Mucosa of descending colon (tissue), 3 donors: ENCODE data around the gene ISCA2. TPM values are rescaled to one million over a fixed set of nuclear protein-coding genes. Genes with fewer than 3 reads are reported as not detected.

Source experiments
- ATAC-seq: fragments of 200-7000 bp; cut with Tn5 transposase; one replicate; pipeline ENCODE4 v1.9.1; 2020; ENCODE audit warnings: mild to moderate bottlenecking, moderate library complexity
- DNase-seq, 3 donors: peaks; one replicate each; pipeline ENCODE4 v3.0.0-alpha.2; 2020
- H3K36me3 ChIP-seq: fragments of 200-600 bp; one replicate; pipeline ENCODE4 v1.8.0; 2021; ENCODE audit warnings: low read depth, mild to moderate bottlenecking
- H3K4me1 ChIP-seq: fragments of 200-600 bp; one replicate; pipeline ENCODE4 v1.8.0; 2021; ENCODE audit warnings: low read depth, mild to moderate bottlenecking
- H3K4me3 ChIP-seq: fragments of 200-600 bp; one replicate; pipeline ENCODE4 v1.8.0; 2021; ENCODE audit warnings: mild to moderate bottlenecking
- H3K9me3 ChIP-seq: fragments of 200-600 bp; one replicate; pipeline ENCODE4 v1.8.0; 2021; ENCODE audit warnings: mild to moderate bottlenecking
- intact Hi-C, 2 donors: fragments of 100-400 bp; cut with DNase I in 1 of 2; cut with micrococcal nuclease in 1 of 2; formaldehyde crosslinking; loops; one replicate each; pipeline versions ENCODE4 v1.11.0 to v1.11.1; 2022; cut with DNase I, micrococcal nuclease
- total RNA-seq, 3 donors: library from RNA; stranded (reverse); fragmentation: NEBNext Ultra II Directional in 2 of 3; extraction: Animal tissue kit (Norgen Biotek cat#: 25700) in 2 of 3; gene quantifications; one replicate each; pipeline versions ENCODE4 v1.2.1 to v1.2.4, GENCODE V29; 2021 to 2023
- TF ChIP-seq, protein P1 (sequence below): fragments of 200-600 bp; IDR thresholded peaks from one replicate; pipeline ENCODE4 v1.8.0; 2022; ENCODE audit warnings: antibody characterized with exemption, mild to moderate bottlenecking
- donor health status: DM: no; HTN: no; CAD: no; lungs with moderate emphysema.
- donor health status: DM: no; HTN: no; CAD: no.
- donor health status: DM: no; HTN: yes; CAD: no.

ISCA2 gene
- total RNA-seq, 3 donors from 2014 or later: 22.4 to 36.1 (median 30.0) TPM

- no peak overlapping the region for H3K4me3 ChIP-seq
- TF ChIP-seq, protein P1, sequence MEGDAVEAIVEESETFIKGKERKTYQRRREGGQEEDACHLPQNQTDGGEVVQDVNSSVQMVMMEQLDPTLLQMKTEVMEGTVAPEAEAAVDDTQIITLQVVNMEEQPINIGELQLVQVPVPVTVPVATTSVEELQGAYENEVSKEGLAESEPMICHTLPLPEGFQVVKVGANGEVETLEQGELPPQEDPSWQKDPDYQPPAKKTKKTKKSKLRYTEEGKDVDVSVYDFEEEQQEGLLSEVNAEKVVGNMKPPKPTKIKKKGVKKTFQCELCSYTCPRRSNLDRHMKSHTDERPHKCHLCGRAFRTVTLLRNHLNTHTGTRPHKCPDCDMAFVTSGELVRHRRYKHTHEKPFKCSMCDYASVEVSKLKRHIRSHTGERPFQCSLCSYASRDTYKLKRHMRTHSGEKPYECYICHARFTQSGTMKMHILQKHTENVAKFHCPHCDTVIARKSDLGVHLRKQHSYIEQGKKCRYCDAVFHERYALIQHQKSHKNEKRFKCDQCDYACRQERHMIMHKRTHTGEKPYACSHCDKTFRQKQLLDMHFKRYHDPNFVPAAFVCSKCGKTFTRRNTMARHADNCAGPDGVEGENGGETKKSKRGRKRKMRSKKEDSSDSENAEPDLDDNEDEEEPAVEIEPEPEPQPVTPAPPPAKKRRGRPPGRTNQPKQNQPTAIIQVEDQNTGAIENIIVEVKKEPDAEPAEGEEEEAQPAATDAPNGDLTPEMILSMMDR: no peak
- DNase-seq (peak in 1 of 3 donors; percentile 32), ATAC-seq (no peak)
- no peaks in the 10 kb centered on the region for H3K36me3 ChIP-seq
- intact Hi-C loops: no loop called here
- H3K4me1 ChIP-seq: no peaks in the 10 kb centered on the region
- no peaks in the 10 kb centered on the region for H3K9me3 ChIP-seq
These were observed 52.9 kb downstream of the ISCA2 start for GRCh38 chr14:74546416-74546815.

Other genes with a start within 250 kb of the ISCA2 start
- gene ABCD4, start 190.8 kb upstream of the ISCA2 start, total RNA-seq: 10 to 100 TPM; 41.9 to 71.3 (median 53.8) TPM
- gene VRTN, start 145.3 kb upstream of the ISCA2 start, total RNA-seq: under 1 TPM in 1 of 3 donors, not detected in 2; 0.09 TPM
- under 1 TPM in 2 of 3 donors, not detected in 1; 0.14 to 0.22 TPM for gene SYNDIG1L, start 67.6 kb upstream of the ISCA2 start, total RNA-seq
- gene NPC2, start 460 bp upstream of the ISCA2 start, total RNA-seq: 100 to 1,000 TPM; 150 to 212 (median 168) TPM
- gene LTBP2, start 118.5 kb downstream of the ISCA2 start, total RNA-seq: 10 to 100 TPM in 1 of 3 donors, 1 to 10 TPM in 2; 1.7 to 10.2 (median 3.0) TPM
- 10 to 100 TPM; 39.9 to 60.1 (median 42.2) TPM for gene AREL1, start 219.3 kb downstream of the ISCA2 start, total RNA-seq
- gene FCF1, start 219.4 kb downstream of the ISCA2 start, total RNA-seq: 10 to 100 TPM; 31.7 to 46.5 (median 43.0) TPM